Endothelial cell (in vitro differentiated cells): ENCODE measurements around the gene RAPGEF1. TPM values are rescaled to one million over a fixed set of nuclear protein-coding genes. Genes with fewer than 3 reads are reported as not detected.

Source experiments
- DNase-seq: peaks from one replicate; pipeline ENCODE4 v3.0.0; 2021; ENCODE audit warnings: low spot score
- H3K27ac Mint-ChIP-seq: one replicate; pipeline ENCODE4 v1.8.0; 2021; ENCODE audit warnings: mixed read lengths, inconsistent platforms; ENCODE audit not compliant: unreplicated experiment
- H3K27me3 Mint-ChIP-seq: one replicate; pipeline ENCODE4 v1.8.0; 2021; ENCODE audit warnings: mild to moderate bottlenecking, moderate library complexity, mixed read lengths, inconsistent platforms; ENCODE audit not compliant: unreplicated experiment
- H3K36me3 Mint-ChIP-seq: one replicate; pipeline ENCODE4 v1.8.0; 2021; ENCODE audit warnings: mild to moderate bottlenecking, low read depth, mixed read lengths, inconsistent platforms; ENCODE audit not compliant: unreplicated experiment
- H3K4me1 Mint-ChIP-seq: one replicate; pipeline ENCODE4 v1.8.0; 2021; ENCODE audit warnings: mild to moderate bottlenecking, mixed read lengths, inconsistent platforms; ENCODE audit not compliant: unreplicated experiment
- H3K4me3 Mint-ChIP-seq: one replicate; pipeline ENCODE4 v1.8.0; 2021; ENCODE audit warnings: mild to moderate bottlenecking, mixed read lengths, inconsistent platforms; ENCODE audit not compliant: unreplicated experiment
- H3K9me3 Mint-ChIP-seq: one replicate; pipeline ENCODE4 v1.8.0; 2021; ENCODE audit warnings: mixed read lengths, inconsistent platforms; ENCODE audit not compliant: unreplicated experiment
- CTCF ChIP-seq: fragments of 200-600 bp; sonication (generic); IDR thresholded peaks from one replicate; pipeline ENCODE4 v1.5.0; 2021; ENCODE audit warnings: antibody characterized with exemption; ENCODE audit not compliant: unreplicated experiment
- total RNA-seq: library from RNA; stranded (reverse); fragmentation: NEBNext Ultra II Directional; extraction: Animal tissue kit (Norgen Biotek cat#: 25700); gene quantifications from one replicate; pipeline ENCODE4 v1.2.1, GENCODE V29; 2021; ENCODE audit not compliant: unreplicated experiment

The RAPGEF1 gene
- total RNA-seq, 1 donor from 2014 or later = 226 TPM

- Mint-ChIP-seq H3K4me1 (peaks cover 19% of the 10 kb centered on the region), H3K4me3 (no peak overlapping the region), H3K27me3 (no peaks in the 10 kb centered on the region), H3K27ac (no peak overlapping the region), H3K9me3 (no peaks in the 10 kb centered on the region), H3K36me3 (peaks cover 24% of the 10 kb centered on the region)
- no peak for DNase-seq
- TF ChIP-seq CTCF = no peak
Observed at GRCh38 chr9:131651160-131651559, 88.7 kb downstream of the RAPGEF1 start.

DNA sequence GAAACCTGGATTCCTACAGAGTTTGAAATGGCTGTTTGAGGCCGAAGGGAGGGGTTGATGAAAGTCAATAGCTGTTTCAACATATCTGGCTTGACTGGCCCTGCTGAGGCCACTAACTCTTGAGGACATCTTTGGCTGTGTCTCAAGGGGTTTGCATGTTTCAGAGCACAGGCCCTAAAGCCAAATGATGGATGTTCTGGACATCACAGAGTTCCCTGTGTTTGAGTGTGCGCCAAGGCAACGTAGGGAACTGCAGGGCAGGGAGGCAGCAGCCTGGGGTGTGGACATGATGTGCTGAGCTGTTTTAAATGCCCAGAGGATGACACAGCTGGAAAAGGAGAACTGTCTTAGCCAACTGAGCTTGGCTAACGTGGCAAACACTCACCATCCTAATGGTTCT lies 89.6 kb downstream of the RAPGEF1 start:
- H3K27ac Mint-ChIP-seq = no peak overlapping the region
- DNase-seq = no peak

DNA sequence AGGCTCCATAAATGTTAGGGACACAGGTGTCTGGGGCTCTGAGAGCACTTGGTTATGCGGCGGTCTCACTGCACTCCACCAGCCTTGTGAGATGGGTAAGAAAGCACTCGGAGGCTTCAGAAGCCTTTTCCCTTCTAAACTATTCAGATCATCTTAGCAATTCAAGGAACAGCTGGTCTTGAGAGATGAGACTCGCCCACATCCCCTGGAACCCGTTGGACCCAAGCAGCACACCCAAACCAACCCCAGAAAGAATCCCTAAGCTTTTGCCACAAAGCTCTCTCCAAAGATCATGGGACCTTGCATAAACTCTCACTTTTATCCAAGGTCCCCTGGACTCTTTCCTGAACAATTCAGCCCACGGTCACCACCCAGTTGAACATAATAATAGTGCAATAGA lies 90.2 kb downstream of the RAPGEF1 start:
- Mint-ChIP-seq H3K4me3 (no peak overlapping the region), H3K27ac (no peak overlapping the region), H3K36me3 (peaks cover 27% of the 10 kb centered on the region), H3K27me3 (peaks cover 1% of the 10 kb centered on the region), H3K4me1 (peaks cover 18% of the 10 kb centered on the region), H3K9me3 (no peaks in the 10 kb centered on the region)
- no peak for TF ChIP-seq CTCF
- DNase-seq = no peak

More for the DNA sequence above, 89.6 kb downstream of the RAPGEF1 start:
- H3K4me3 Mint-ChIP-seq = no peak overlapping the region
- H3K36me3 Mint-ChIP-seq = peaks cover 29% of the 10 kb centered on the region
- no peak for TF ChIP-seq CTCF
- peaks cover 19% of the 10 kb centered on the region for H3K4me1 Mint-ChIP-seq
- H3K27me3 Mint-ChIP-seq = no peaks in the 10 kb centered on the region
- no peaks in the 10 kb centered on the region for H3K9me3 Mint-ChIP-seq

GRCh38 chr9:131645078-131645776 lies 94.6 kb downstream of the RAPGEF1 start:
- Mint-ChIP-seq H3K9me3 (no peaks in the 10 kb centered on the region), H3K4me1 (peaks cover 28% of the 10 kb centered on the region), H3K4me3 (no peak overlapping the region), H3K27ac (no peak overlapping the region), H3K36me3 (peaks cover 37% of the 10 kb centered on the region), H3K27me3 (peaks cover 4% of the 10 kb centered on the region)
- DNase-seq = no peak
- no peak for TF ChIP-seq CTCF

GRCh38 chr9:131642496-131643083 lies 97.3 kb downstream of the RAPGEF1 start:
- H3K27ac Mint-ChIP-seq = peak overlapping the region; percentile 25
- H3K9me3 Mint-ChIP-seq = no peaks in the 10 kb centered on the region
- no peak for DNase-seq
- peak overlapping the region; percentile 44 for H3K4me3 Mint-ChIP-seq
- TF ChIP-seq CTCF = no peak
- peaks cover 4% of the 10 kb centered on the region for H3K27me3 Mint-ChIP-seq
- H3K36me3 Mint-ChIP-seq = peaks cover 58% of the 10 kb centered on the region
- peaks cover 36% of the 10 kb centered on the region for H3K4me1 Mint-ChIP-seq
